Esophagus muscularis mucosa (tissue), 4 donors: ENCODE results near the gene LIX1L.

Source experiments
- CTCF ChIP-seq, 3 experiments: fragments of 200-600 bp in 2 of 3; fragments of 450-650 bp in 1 of 3; sonication (generic) in 2 of 3; IDR thresholded peaks; one replicate each; pipeline ENCODE4 v1.5.1; 2017 to 2019; ENCODE audit warnings: antibody characterized with exemption in 3 of 3, mild to moderate bottlenecking in 2 of 3, moderate library complexity in 1 of 3
- EP300 ChIP-seq: sonication (generic); formaldehyde crosslinking; IDR thresholded peaks from one replicate; pipeline ENCODE4 v1.6.1; 2017; ENCODE audit warnings: antibody characterized with exemption
- POLR2A ChIP-seq: fragments of 450-650 bp; IDR thresholded peaks from one replicate; pipeline ENCODE4 v1.6.1; 2017; ENCODE audit warnings: antibody characterized with exemption, moderate library complexity, mild to moderate bottlenecking, low read depth

GRCh38 chr1:145975216-145975615 lies 17.4 kb upstream of the LIX1L start:
- TF ChIP-seq EP300: no peak
- TF ChIP-seq POLR2A: no peak
- TF ChIP-seq CTCF (IDR thresholded peaks at IDR 0.05): no peak
